ENCODE measurements around the gene MYCN. TPM values are rescaled to one million over a fixed set of nuclear protein-coding genes. Genes with fewer than 3 reads are reported as not detected.

Gene MYCN
- 1 to 10 TPM; 1.2 to 7.0 (median 2.1) TPM for total RNA-seq
- 1 to 10 TPM; 2.7 to 3.8 TPM for polyA plus RNA-seq
- long read RNA-seq, donor 1, partial matches to known transcripts, result 1 of 1 reads
- long read RNA-seq, donor 1, other reads (novel, unspliced or antisense), result 0 of 1 reads
- long read RNA-seq, donor 2, transcript MYCN-201 (3 exons, 2,602 nt), result major isoform, 5 of 56 reads
- long read RNA-seq, donor 2, partial matches to known transcripts, result 51 of 56 reads
- long read RNA-seq, donor 2, other reads (novel, unspliced or antisense), result 0 of 56 reads
- long read RNA-seq, donor 3, partial matches to known transcripts, result 5 of 5 reads
- long read RNA-seq, donor 3, other reads (novel, unspliced or antisense), result 0 of 5 reads

DNA sequence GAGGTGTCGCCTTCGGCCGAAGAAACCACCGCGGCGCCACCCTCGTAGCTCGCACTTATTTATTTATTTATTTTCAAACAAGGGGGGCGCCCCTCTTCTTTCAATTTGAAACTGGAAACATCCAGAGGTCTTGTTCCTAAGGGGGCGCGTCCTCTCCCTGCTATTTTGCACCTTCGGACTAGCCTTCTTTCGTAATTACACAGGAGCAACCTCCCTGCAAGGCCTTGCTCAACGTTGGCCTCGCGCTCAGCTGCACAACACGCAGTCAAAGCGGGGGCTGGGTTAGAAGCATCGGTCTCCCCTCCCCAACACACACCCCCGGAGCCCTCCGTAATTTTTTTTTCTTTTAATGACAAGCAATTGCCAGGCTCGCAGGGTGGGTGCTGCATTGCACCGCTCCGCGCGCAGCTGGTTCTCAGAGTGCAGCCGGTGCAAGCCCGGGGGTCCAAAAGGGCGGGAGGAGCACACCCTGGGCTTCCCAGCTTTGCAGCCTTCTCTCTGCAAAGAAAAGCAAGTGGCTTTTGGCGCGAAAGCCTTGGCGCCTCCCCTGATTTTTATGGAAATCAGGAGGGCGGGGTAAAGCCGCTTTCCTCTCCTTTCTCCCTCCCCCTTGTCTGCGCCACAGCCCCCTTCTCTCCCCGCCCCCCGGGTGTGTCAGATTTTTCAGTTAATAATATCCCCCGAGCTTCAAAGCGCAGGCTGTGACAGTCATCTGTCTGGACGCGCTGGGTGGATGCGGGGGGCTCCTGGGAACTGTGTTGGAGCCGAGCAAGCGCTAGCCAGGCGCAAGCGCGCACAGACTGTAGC lies at the start of gene MYCN:
TSS of gene MYCN (plus strand) at position 697 of the 807 bp plus-strand sequence. CDS start 1,515 bp downstream, outside the sequence.
- 0 to 1% (median 0%) methylated on average over 47 of the region's 47 CpGs for WGBS, 3 donors
- no peak within 1 kb of the TSS for H3K27ac ChIP-seq
- no peaks in the 10 kb centered on the region for H3K9me3 ChIP-seq
- peak within 1 kb of the TSS; percentile 44 for H3K4me3 ChIP-seq
- no peaks in the 10 kb centered on the region for H3K4me1 ChIP-seq (ENCODE audit: insufficient read depth)
- H3K36me3 ChIP-seq, result no peaks in the 10 kb centered on the region
- no peaks in the 10 kb centered on the region for H3K27me3 ChIP-seq
- intact Hi-C loops (cut with DNase I), result loop anchor here in 2 of 4 donors (2.0 to 10.0 kb wide), 5 partner anchors 303 to 817 kb away; no protein-coding TSS in a partner anchor
- TF ChIP-seq, protein P1, sequence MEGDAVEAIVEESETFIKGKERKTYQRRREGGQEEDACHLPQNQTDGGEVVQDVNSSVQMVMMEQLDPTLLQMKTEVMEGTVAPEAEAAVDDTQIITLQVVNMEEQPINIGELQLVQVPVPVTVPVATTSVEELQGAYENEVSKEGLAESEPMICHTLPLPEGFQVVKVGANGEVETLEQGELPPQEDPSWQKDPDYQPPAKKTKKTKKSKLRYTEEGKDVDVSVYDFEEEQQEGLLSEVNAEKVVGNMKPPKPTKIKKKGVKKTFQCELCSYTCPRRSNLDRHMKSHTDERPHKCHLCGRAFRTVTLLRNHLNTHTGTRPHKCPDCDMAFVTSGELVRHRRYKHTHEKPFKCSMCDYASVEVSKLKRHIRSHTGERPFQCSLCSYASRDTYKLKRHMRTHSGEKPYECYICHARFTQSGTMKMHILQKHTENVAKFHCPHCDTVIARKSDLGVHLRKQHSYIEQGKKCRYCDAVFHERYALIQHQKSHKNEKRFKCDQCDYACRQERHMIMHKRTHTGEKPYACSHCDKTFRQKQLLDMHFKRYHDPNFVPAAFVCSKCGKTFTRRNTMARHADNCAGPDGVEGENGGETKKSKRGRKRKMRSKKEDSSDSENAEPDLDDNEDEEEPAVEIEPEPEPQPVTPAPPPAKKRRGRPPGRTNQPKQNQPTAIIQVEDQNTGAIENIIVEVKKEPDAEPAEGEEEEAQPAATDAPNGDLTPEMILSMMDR (IDR thresholded peaks at IDR 0.05), result peak in 1 of 3 donors; percentile 27
- TF ChIP-seq EP300 (IDR thresholded peaks at IDR 0.05), result no peak
- peak; percentile 52 to 72 (median 56) for DNase-seq

DNA sequence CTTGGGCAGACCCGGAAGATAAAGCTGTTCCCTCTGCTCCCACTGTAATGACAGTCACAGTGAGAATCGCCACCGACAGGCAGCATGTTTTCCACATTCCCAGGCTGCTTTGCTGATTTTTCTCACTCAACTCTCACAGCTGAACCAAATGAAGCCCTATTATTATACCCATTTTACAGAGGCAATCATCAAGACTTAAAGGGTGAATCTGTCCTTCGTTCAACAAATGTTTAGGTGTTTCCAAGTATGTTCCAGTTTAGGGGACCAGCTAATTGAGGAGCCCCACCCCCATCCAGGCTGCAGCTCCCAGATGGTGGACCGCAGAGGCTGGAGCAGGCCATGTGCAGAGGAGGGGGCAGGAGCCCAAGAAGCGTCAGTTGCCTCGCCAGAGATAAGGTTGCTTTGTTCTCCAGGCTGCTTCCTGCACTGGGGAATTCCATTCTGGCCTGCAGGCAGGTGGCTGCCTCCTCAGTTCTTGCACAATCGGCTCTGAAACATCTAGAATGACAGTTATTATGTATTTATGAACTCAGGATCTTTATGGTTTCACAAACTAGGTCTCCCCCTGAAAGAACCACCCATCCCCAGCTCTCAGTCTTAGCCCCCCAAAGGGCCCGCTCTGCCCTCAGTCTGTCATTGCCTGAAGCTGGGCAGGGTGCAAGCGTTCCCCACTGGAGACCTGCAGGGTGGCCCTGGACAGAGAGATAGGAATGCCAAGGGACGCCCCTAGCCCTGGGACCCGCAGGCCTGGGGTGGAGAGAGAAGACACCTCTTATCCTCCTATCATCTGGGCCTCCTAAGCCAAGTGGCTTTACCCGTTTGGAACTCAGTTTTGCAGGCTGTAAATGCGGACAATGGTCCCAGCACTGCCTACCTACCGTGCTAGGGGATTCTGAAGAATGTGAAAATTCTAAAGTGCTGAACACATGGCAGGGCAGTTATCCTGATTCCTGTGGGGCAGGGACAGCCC lies 49.1 kb upstream of the MYCN start:
- no peaks in the 10 kb centered on the region for H3K36me3 ChIP-seq
- no peak overlapping the region for H3K27ac ChIP-seq
- H3K9me3 ChIP-seq, result no peaks in the 10 kb centered on the region
- H3K4me3 ChIP-seq, result no peak overlapping the region
- no peak for DNase-seq
- H3K27me3 ChIP-seq, result no peaks in the 10 kb centered on the region
- WGBS, 3 donors, result 70 to 76% (median 74%) methylated on average over 15 of the region's 15 CpGs
- TF ChIP-seq, protein P1 (IDR thresholded peaks at IDR 0.05), result no peak
- TF ChIP-seq POLR2A (IDR thresholded peaks at IDR 0.05) (no peak), EP300 (IDR thresholded peaks at IDR 0.05) (no peak)
- no peaks in the 10 kb centered on the region for H3K4me1 ChIP-seq (ENCODE audit: insufficient read depth)
- intact Hi-C loops (cut with DNase I), result no loop called here

DNA sequence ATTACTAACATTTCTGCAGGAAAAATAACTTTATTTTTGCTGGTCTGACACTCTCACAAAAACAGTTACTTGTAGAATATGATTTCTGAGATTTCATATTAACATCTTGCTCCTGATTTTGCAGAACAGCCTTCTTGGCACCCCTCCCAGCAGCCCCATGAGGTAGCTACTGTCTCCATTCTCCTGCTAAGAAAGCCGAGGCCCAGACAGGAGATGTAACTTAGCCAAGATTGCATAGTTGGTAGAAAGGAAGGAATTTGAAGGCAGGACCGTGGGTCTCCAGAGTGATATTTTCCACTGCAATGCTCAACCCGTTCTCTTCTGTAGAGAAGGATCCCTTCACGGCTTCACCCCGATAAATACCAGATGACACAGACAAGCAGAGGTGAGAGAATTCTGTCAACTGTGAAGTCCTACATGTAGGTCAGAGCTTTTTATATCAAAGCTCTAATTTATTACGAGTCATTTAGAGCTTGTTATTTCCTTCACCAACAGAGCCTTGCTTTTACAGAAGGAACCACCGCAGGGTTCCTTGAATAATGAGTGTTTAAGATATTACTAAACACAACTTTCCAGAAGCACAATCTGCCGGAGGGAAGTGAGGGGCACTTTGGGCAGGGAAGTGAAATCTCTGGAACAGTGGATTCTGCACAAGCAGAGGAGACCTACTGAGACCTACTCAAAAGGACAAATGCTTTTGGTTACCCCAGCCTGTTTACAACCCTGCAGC lies 48.0 kb upstream of the MYCN start:
- WGBS, 3 donors, result 58 to 62% (median 60%) methylated on average over 8 of the region's 8 CpGs
- Histone ChIP-seq H3K27ac (no peak overlapping the region), H3K4me1 (ENCODE audit: insufficient read depth) (no peaks in the 10 kb centered on the region), H3K36me3 (no peaks in the 10 kb centered on the region), H3K9me3 (no peaks in the 10 kb centered on the region), H3K4me3 (no peak overlapping the region), H3K27me3 (no peaks in the 10 kb centered on the region)
- intact Hi-C loops (cut with DNase I), result no loop called here
- DNase-seq, result no peak
- TF ChIP-seq, protein P1 (IDR thresholded peaks at IDR 0.05), result no peak
- TF ChIP-seq EP300 (IDR thresholded peaks at IDR 0.05) (no peak), POLR2A (IDR thresholded peaks at IDR 0.05) (no peak)

All from ovary (tissue), 10 donors.